ENCODE data around the gene ZNF14.
"Not testable (repeated sequence)": the region's sequence is repeated elsewhere in the genome, so short reads cannot be mapped to it uniquely, and the experiment has no call there.

The ZNF14 gene

GRCh38 chr19:19668230-19669012, 64.5 kb downstream of the ZNF14 start, which contains the start of gene ZNF101:
TSS of gene ZNF101 (plus strand) at chr19:19668839. CDS start at chr19:19668964, 125 bp downstream.
- peak within 1 kb of the TSS; percentile 49 for H2AFZ ChIP-seq (ENCODE audit: low read depth, low read length)
- H3K4me3 ChIP-seq (ENCODE audit: low read length), result peak within 1 kb of the TSS; percentile 96
- H3K27me3 ChIP-seq (ENCODE audit: low read depth, low read length), result no peaks in the 10 kb centered on the region
- H3K9ac ChIP-seq (ENCODE audit: low read length), result peak within 1 kb of the TSS; percentile 95
- H3K4me1 ChIP-seq (ENCODE audit: low read length), result peaks cover 16% of the 10 kb centered on the region
- TF ChIP-seq EZH2phosphoT487 (IDR thresholded peaks at IDR 0.05; ENCODE audit: low read depth), result no peak
- TF ChIP-seq, protein P1, sequence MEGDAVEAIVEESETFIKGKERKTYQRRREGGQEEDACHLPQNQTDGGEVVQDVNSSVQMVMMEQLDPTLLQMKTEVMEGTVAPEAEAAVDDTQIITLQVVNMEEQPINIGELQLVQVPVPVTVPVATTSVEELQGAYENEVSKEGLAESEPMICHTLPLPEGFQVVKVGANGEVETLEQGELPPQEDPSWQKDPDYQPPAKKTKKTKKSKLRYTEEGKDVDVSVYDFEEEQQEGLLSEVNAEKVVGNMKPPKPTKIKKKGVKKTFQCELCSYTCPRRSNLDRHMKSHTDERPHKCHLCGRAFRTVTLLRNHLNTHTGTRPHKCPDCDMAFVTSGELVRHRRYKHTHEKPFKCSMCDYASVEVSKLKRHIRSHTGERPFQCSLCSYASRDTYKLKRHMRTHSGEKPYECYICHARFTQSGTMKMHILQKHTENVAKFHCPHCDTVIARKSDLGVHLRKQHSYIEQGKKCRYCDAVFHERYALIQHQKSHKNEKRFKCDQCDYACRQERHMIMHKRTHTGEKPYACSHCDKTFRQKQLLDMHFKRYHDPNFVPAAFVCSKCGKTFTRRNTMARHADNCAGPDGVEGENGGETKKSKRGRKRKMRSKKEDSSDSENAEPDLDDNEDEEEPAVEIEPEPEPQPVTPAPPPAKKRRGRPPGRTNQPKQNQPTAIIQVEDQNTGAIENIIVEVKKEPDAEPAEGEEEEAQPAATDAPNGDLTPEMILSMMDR (IDR thresholded peaks at IDR 0.05; ENCODE audit: low read depth, low read length), result no peak
- peak within 1 kb of the TSS; percentile 76 for H3K27ac ChIP-seq (ENCODE audit: low read length)
- peaks cover 32% of the 10 kb centered on the region for H3K36me3 ChIP-seq (replicated peaks; ENCODE audit: low read depth, low read length)
- peaks cover 51% of the 10 kb centered on the region for H3K79me2 ChIP-seq (ENCODE audit: low read length)
- H3K9me3 ChIP-seq (ENCODE audit: insufficient read depth, low read length), result 0 out of 2 replicates have a peak, but pooled peaks cover 7% of the 10 kb centered on the region
- H3K4me2 ChIP-seq (ENCODE audit: low read length), result peak within 1 kb of the TSS; percentile 87
- H4K20me1 ChIP-seq (ENCODE audit: insufficient read depth, low read length), result no peaks in the 10 kb centered on the region

DNA sequence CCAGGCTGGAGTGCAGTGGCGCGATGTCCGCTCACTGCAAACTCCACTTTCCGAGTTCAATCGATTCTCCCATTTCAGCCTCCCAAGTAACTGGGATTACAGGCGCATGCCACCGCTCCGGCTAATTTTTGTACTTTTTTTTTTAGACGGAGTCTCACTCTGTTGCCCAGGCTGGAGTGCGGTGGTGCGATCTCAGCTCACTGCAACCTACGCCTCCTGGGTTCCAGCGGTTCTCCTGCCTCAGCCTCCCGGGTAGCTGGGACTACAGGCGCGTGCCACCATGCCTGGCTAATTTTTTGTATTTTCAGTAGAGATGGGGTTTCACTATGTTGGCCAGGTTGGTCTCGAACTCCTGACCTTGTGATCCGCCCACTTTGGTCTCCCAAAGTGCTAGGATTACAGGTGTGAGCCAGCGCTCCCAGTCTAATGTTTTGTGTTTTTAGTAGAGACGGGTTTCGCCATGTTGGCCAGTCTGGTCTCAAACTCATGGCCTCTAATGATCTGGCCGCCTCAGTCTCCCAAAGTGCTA, 67.4 kb downstream of the ZNF14 start:
- H2AFZ ChIP-seq (ENCODE audit: low read depth, low read length); H4K20me1 ChIP-seq (ENCODE audit: insufficient read depth, low read length); H3K27ac ChIP-seq (ENCODE audit: low read length); H3K4me2 ChIP-seq (ENCODE audit: low read length); H3K9me3 ChIP-seq (ENCODE audit: insufficient read depth, low read length); H3K27me3 ChIP-seq (ENCODE audit: low read depth, low read length); H3K4me3 ChIP-seq (ENCODE audit: low read length); H3K9ac ChIP-seq (ENCODE audit: low read length): not testable (repeated sequence)
- H3K79me2 ChIP-seq (ENCODE audit: low read length), result peaks cover 51% of the 10 kb centered on the region
- H3K36me3 ChIP-seq (replicated peaks; ENCODE audit: low read depth, low read length), result peaks cover 15% of the 10 kb centered on the region
- peaks cover 31% of the 10 kb centered on the region for H3K4me1 ChIP-seq (ENCODE audit: low read length)

DNA sequence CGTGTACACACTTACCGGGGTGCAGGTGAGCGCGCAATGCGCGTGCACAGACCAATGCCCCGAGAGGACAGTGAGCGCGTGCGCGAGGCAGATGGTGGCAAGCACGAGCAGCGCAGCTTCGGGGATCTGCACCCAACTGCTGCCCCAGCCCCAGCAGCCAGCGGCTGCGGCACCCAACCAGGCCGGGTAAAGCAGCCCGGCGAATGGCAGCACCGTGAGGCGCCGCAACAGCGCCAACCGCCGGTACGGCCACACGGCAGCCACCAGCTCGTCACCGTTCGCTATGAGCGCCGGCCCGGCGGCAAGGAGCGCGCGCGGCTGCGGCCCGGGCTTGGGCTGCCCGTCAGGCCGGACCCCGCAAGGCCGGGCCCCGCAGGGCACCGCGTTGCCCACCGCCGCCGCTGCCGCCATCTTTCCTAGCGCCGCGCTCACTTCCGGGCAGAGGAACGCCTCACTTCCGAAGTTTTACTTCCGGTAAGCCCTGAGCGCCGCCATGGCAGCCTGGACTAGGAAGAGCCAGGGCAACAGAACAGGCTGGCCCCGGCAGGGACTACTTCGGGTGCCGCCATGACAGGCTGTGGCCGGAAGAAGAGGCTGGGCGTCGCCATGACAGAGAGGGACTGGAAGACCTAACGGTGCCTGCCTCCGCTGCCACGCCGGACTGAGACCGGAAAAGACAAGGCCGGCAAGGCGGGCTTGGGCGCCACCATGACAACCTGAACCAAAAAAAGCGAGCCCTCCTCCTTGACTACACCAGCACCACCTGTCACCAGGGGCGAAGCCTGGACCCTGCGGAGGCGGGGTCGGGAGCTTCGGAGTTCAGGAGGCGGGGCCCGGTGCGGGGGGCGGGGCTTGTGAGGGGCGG, 69.4 kb downstream of the ZNF14 start, which contains the start of gene ATP13A1:
Gene ATP13A1 (minus strand): TSS at position 421 of the 865 bp plus-strand sequence. CDS start 10 bp downstream, at position 411.
- peak within 1 kb of the TSS; percentile 93 for H3K27ac ChIP-seq (ENCODE audit: low read length)
- H4K20me1 ChIP-seq (ENCODE audit: insufficient read depth, low read length), result no peaks in the 10 kb centered on the region
- H3K4me1 ChIP-seq (ENCODE audit: low read length), result peaks cover 23% of the 10 kb centered on the region
- TF ChIP-seq, protein P1 (IDR thresholded peaks at IDR 0.05; ENCODE audit: low read depth, low read length), result peak; percentile 19; the same call in 1 of the 2 replicates
- TF ChIP-seq EZH2phosphoT487 (IDR thresholded peaks at IDR 0.05; ENCODE audit: low read depth), result no peak
- peaks cover 51% of the 10 kb centered on the region for H3K79me2 ChIP-seq (ENCODE audit: low read length)
- peak within 1 kb of the TSS; percentile 76 for H3K9ac ChIP-seq (ENCODE audit: low read length)
- H2AFZ ChIP-seq (ENCODE audit: low read depth, low read length), result peak within 1 kb of the TSS; percentile 65
- H3K4me3 ChIP-seq (ENCODE audit: low read length), result peak within 1 kb of the TSS; percentile 80
- no peaks in the 10 kb centered on the region for H3K27me3 ChIP-seq (ENCODE audit: low read depth, low read length)
- H3K4me2 ChIP-seq (ENCODE audit: low read length), result peak within 1 kb of the TSS; percentile 94
- H3K36me3 ChIP-seq (replicated peaks; ENCODE audit: low read depth, low read length), result peaks cover 19% of the 10 kb centered on the region
- no peaks in the 10 kb centered on the region for H3K9me3 ChIP-seq (ENCODE audit: insufficient read depth, low read length)

GRCh38 chr19:19662871-19663255, 70.0 kb downstream of the ZNF14 start:
- H4K20me1 ChIP-seq (ENCODE audit: insufficient read depth, low read length), result no peaks in the 10 kb centered on the region
- TF ChIP-seq, protein P1 (IDR thresholded peaks at IDR 0.05; ENCODE audit: low read depth, low read length), result no peak
- TF ChIP-seq EZH2phosphoT487 (IDR thresholded peaks at IDR 0.05; ENCODE audit: low read depth), result no peak
- peak overlapping the region; percentile 93 for H3K27ac ChIP-seq (ENCODE audit: low read length)
- peaks cover 20% of the 10 kb centered on the region for H3K4me1 ChIP-seq (ENCODE audit: low read length)
- H3K79me2 ChIP-seq (ENCODE audit: low read length), result peaks cover 56% of the 10 kb centered on the region
- H2AFZ ChIP-seq (ENCODE audit: low read depth, low read length), result no peak overlapping the region
- H3K4me3 ChIP-seq (ENCODE audit: low read length), result peak overlapping the region; percentile 80
- H3K9ac ChIP-seq (ENCODE audit: low read length), result peak overlapping the region; percentile 76
- no peaks in the 10 kb centered on the region for H3K9me3 ChIP-seq (ENCODE audit: insufficient read depth, low read length)
- no peaks in the 10 kb centered on the region for H3K27me3 ChIP-seq (ENCODE audit: low read depth, low read length)
- peak overlapping the region; percentile 94 for H3K4me2 ChIP-seq (ENCODE audit: low read length)
- H3K36me3 ChIP-seq (replicated peaks; ENCODE audit: low read depth, low read length), result peaks cover 24% of the 10 kb centered on the region

Measured in OCI-LY3 (cell line).